DMS 273 (cell line): Measurements from ENCODE around the gene OR10H3.
A peak's percentile ranks its signal among the peaks of the same experiment; 100 is the strongest.
"Not testable (repeated sequence)": the region's sequence is repeated elsewhere in the genome, so short reads cannot be mapped to it uniquely, and the experiment has no call there.

Experiments used
- DNase-seq: peaks from one replicate; lab custom pipeline; 2025; ENCODE audit not compliant: unreplicated experiment; lab: John Stamatoyannopoulos, UW

OR10H3 gene

GRCh38 chr19:15737722-15738121 is at the start of gene OR10H3:
OR10H3 (plus strand) TSS chr19:15737985; CDS start chr19:15741393, 3,408 bp downstream.
- no peak for DNase-seq

GRCh38 chr19:15696654-15697194 is 41.1 kb upstream of the OR10H3 start:
- DNase-seq = no peak

GRCh38 chr19:15701757-15702533 is 35.8 kb upstream of the OR10H3 start:
- peak; percentile 65 for DNase-seq

- DNase-seq = peak; percentile 95
Measured at GRCh38 chr19:15702534-15702930, 35.3 kb upstream of the OR10H3 start.

- DNase-seq = no peak
Measured at GRCh38 chr19:15714638-15715037, 23.1 kb upstream of the OR10H3 start.

DNA sequence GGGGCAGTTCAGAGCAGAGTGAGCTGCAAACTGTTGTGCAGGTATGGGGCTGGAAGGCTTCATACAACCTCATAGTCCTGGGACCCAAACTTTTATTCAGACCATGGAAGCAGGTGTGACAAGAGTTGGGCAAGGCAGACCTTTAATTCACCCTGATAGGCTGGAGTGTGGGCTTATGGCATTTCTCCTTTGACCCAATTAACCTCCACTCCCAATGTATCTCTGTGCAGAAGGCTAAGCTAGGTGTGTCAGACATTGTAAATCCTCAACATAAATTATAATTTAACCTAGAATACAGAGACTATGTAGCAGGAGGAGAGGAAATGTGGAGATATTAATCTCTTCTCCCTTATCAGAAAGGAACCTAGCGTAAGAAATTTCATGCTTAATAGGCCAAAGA is 22.1 kb upstream of the OR10H3 start:
- DNase-seq = no peak

- no peak for DNase-seq
Measured at GRCh38 chr19:15717809-15718208, 20.0 kb upstream of the OR10H3 start.

- DNase-seq = no peak
Measured at GRCh38 chr19:15721268-15721667, 16.5 kb upstream of the OR10H3 start.

DNA sequence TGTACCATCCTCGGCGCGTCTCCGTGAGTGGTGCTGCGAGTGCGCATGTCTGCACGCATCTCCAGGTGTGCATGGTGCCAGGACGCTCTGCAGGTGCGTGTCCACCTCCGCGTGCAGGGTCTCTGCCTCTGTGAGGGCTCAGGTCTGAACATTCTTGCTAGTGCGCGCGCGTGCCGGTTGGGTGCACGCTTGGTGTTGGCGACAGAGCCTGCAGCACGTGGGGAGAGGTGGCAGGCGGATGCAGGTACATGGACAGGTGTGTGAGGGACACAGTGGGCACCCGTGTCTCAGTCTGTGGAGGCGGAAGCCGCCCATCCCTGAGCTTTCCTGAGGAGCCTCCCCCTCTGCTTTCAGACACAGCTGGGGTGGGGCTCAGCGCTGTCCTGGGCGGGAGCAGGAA is 14.8 kb upstream of the OR10H3 start:
- no peak for DNase-seq

DNA sequence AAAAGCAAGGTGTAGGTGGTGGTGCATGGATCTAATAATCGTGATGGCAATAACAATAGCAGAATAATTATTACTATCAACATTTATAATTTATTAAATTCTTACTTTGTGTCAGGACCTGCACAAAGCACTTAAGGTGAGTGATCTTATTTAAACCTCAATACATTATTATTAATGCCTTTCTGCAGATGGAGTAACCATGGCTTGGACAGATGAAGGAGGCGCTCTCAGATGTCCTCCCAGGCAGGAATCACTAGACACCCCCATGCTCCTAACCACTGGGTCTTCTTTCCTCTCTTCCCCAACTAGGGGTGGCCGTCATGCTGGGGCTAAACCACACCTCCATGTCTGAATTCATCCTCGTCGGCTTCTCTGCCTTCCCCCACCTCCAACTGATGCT is 10.1 kb upstream of the OR10H3 start, which contains the start of gene OR10H2:
OR10H2 (plus strand) TSS at position 301 of the 400 bp plus-strand sequence; CDS start at position 321, 20 bp downstream.
- DNase-seq = no peak

DNA sequence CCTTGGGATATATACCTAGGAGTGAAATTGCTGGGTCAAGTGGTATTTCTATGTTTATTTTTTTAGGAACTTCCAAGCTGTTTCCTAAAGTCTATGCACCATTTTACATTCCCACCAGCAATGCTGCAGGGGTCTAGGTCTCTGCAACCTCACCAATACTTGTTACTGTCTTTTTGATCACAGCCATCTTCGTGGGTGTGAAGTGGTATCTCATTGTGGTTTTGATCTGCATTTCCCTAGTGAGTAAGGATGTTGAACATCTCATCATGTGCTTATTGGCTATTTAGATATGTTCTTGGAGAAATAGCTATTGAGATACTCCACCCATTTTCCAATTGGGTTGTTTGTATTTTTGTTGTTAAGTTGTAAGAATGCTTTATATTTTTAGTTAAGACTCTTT is 7.2 kb upstream of the OR10H3 start:
- no peak for DNase-seq

- DNase-seq = no peak
Measured at GRCh38 chr19:15732388-15732787, 5.4 kb upstream of the OR10H3 start.

GRCh38 chr19:15733895-15734294 is 3.9 kb upstream of the OR10H3 start:
- DNase-seq = no peak

GRCh38 chr19:15740785-15741184 is 3.0 kb downstream of the OR10H3 start:
- DNase-seq = no peak

- DNase-seq = no peak
Measured at GRCh38 chr19:15748239-15748638, 10.5 kb downstream of the OR10H3 start.

DNA sequence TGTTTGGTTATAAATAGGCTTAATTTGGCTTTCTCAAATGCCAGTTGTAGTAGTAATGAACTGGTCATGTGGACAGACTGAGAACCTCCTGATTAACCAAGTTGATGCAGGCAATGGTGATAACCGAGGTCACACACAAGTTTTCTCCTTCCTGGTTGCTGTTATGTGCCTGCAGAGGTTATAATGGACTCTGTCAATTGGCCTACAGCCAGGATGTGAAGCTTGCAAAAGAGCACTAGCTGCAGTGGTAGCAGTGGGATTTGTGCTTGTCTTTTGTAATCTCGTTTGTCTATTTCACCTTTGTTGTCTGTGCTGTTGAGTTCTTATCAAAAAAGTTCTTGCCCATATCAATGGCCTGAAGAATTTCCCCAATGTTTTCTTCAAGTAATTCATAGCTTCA is 20.6 kb downstream of the OR10H3 start:
- no peak for DNase-seq

- DNase-seq = peak; percentile 10
Measured at GRCh38 chr19:15759962-15760565, 22.3 kb downstream of the OR10H3 start.

- no peak for DNase-seq
Measured at GRCh38 chr19:15769586-15769985, 31.8 kb downstream of the OR10H3 start.

GRCh38 chr19:15774159-15774558 is 36.4 kb downstream of the OR10H3 start:
- not testable (repeated sequence) for DNase-seq

- no peak for DNase-seq
Measured at GRCh38 chr19:15775249-15775648, 37.5 kb downstream of the OR10H3 start.

DNA sequence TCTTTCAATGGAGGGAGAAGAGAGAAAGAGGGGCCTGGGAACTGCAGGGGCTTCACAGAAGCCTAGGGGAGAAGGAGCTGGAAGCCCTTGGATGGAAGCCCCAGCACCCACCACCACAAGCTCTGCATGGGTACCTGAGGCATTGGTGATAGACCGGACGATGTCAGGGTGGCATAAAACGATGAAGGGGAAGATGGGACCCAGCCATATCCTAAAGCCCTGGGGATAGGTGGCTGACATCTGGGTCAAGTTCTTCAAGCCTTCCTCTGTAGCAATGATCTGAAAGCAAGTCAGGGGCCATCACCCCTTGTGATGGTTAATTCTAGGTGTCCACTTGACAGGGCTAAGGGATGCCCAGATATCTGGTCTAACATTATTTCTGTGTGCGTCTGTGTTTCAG is 38.5 kb downstream of the OR10H3 start:
- no peak for DNase-seq
